ENCODE data around the gene PTPRN2. TPM values are rescaled to one million over a fixed set of nuclear protein-coding genes. Genes with fewer than 3 reads are reported as not detected.
A peak's percentile ranks its signal among the peaks of the same experiment; 100 is the strongest.

PTPRN2 gene
- total and polyA plus RNA-seq, 8 donors: 4.9 to 136 (median 46.8) TPM

GRCh38 chr7:158529181-158530096 lies 58.2 kb downstream of the PTPRN2 start:
- Histone ChIP-seq H3K9me3 (no peaks in the 10 kb centered on the region), H3K27ac (no peak overlapping the region), H3K36me3 (no peaks in the 10 kb centered on the region), H3K4me1 (peaks cover 0 to 19% (median under 1%) of the 10 kb centered on the region in 4 donors), H3K4me3 (no peak overlapping the region), H3K27me3 (peaks cover 0 to 41% (median 0%) of the 10 kb centered on the region in 3 donors)
- intact Hi-C loops (cut with DNase I; ENCODE audit: low total_unique reads): no loop called here
- no peak for DNase-seq
- no peak for TF ChIP-seq POLR2AphosphoS5 (IDR thresholded peaks at IDR 0.05)
- TF ChIP-seq POLR2A (IDR thresholded peaks at IDR 0.05): no peak
- no peak for TF ChIP-seq CTCF (IDR thresholded peaks at IDR 0.05)
- TF ChIP-seq EP300 (IDR thresholded peaks at IDR 0.05): no peak
- 71 to 78% (median 76%) methylated on average over 21 of the region's 21 CpGs for WGBS, 5 donors

- peak in 1 of 2 donors; percentile 37 for DNase-seq
- no peak overlapping the region for H3K27ac ChIP-seq
- H3K27me3 ChIP-seq: peaks cover 0 to 29% (median 0%) of the 10 kb centered on the region in 3 donors
- H3K9me3 ChIP-seq: no peaks in the 10 kb centered on the region
- 62 to 74% (median 72%) methylated on average over 10 to 14 of the region's 14 CpGs for WGBS, 5 donors
- intact Hi-C loops (cut with DNase I; ENCODE audit: low total_unique reads): no loop called here
- H3K36me3 ChIP-seq: no peaks in the 10 kb centered on the region
- peaks cover 0 to 15% (median 0%) of the 10 kb centered on the region in 4 donors for H3K4me1 ChIP-seq
- H3K4me3 ChIP-seq: no peak overlapping the region
- no peak for TF ChIP-seq POLR2AphosphoS5 (IDR thresholded peaks at IDR 0.05)
- TF ChIP-seq EP300 (IDR thresholded peaks at IDR 0.05): no peak
- no peak for TF ChIP-seq POLR2A (IDR thresholded peaks at IDR 0.05)
- no peak for TF ChIP-seq CTCF (IDR thresholded peaks at IDR 0.05)
Measured at GRCh38 chr7:158527915-158528502, 59.6 kb downstream of the PTPRN2 start.

GRCh38 chr7:158527495-158527894 lies 60.1 kb downstream of the PTPRN2 start:
- no peak for DNase-seq
- no peak overlapping the region for H3K27ac ChIP-seq
- TF ChIP-seq POLR2A (IDR thresholded peaks at IDR 0.05) (no peak), CTCF (IDR thresholded peaks at IDR 0.05) (no peak), POLR2AphosphoS5 (IDR thresholded peaks at IDR 0.05) (no peak), EP300 (IDR thresholded peaks at IDR 0.05) (no peak)
- H3K9me3 ChIP-seq: no peaks in the 10 kb centered on the region
- H3K4me3 ChIP-seq: no peak overlapping the region
- H3K27me3 ChIP-seq: peaks cover 0 to 29% (median 0%) of the 10 kb centered on the region in 3 donors
- peaks cover 0 to 13% (median 0%) of the 10 kb centered on the region in 4 donors for H3K4me1 ChIP-seq
- no peaks in the 10 kb centered on the region for H3K36me3 ChIP-seq
- WGBS, 5 donors: 72 to 84% (median 76%) methylated on average over 8 to 10 of the region's 10 CpGs
- intact Hi-C loops (cut with DNase I; ENCODE audit: low total_unique reads): no loop called here

GRCh38 chr7:158527038-158527437 lies 60.6 kb downstream of the PTPRN2 start:
- Histone ChIP-seq H3K4me1 (peaks cover 0 to 8% (median 0%) of the 10 kb centered on the region in 4 donors), H3K36me3 (no peaks in the 10 kb centered on the region), H3K27me3 (peaks cover 0 to 29% (median 0%) of the 10 kb centered on the region in 3 donors), H3K9me3 (no peaks in the 10 kb centered on the region), H3K27ac (no peak overlapping the region), H3K4me3 (no peak overlapping the region)
- 87 to 94% (median 91%) methylated on average over 7 to 18 of the region's 18 CpGs for WGBS, 5 donors
- intact Hi-C loops (cut with DNase I; ENCODE audit: low total_unique reads): no loop called here
- TF ChIP-seq POLR2AphosphoS5 (IDR thresholded peaks at IDR 0.05) (no peak), CTCF (IDR thresholded peaks at IDR 0.05) (no peak), EP300 (IDR thresholded peaks at IDR 0.05) (no peak), POLR2A (IDR thresholded peaks at IDR 0.05) (no peak)
- DNase-seq: no peak
